Ramos (cell line): ENCODE measurements around the gene TRAP1.

Experiments
- in situ Hi-C: fragments of 300-500 bp; cut with MboI; formaldehyde crosslinking; loops from one replicate; pipeline ENCODE4 v1.14.3; 2022; ENCODE audit warnings: low sequenced_read_pairs; ENCODE audit not compliant: unreplicated experiment

The TRAP1 gene

DNA sequence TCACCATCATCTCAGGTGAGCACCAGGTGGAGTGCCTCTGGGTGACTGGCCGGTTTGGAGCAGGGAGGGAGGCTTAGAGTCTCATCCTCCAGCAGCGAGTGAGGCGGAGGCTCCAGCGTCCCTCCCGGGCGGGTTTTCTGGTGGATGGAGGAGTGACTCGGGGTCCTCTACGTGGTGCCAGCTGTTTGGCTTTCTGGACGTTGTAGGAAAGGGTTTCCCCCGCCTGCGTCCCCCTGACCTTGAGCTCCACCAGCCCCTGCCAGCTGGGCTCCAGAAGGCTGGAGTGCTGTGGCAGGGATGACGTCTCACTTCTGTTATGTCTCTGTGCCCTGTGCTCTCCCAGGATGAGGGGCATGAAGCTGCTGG, 62.3 kb downstream of the TRAP1 start:
- in situ Hi-C loops, result no loop called here

DNA sequence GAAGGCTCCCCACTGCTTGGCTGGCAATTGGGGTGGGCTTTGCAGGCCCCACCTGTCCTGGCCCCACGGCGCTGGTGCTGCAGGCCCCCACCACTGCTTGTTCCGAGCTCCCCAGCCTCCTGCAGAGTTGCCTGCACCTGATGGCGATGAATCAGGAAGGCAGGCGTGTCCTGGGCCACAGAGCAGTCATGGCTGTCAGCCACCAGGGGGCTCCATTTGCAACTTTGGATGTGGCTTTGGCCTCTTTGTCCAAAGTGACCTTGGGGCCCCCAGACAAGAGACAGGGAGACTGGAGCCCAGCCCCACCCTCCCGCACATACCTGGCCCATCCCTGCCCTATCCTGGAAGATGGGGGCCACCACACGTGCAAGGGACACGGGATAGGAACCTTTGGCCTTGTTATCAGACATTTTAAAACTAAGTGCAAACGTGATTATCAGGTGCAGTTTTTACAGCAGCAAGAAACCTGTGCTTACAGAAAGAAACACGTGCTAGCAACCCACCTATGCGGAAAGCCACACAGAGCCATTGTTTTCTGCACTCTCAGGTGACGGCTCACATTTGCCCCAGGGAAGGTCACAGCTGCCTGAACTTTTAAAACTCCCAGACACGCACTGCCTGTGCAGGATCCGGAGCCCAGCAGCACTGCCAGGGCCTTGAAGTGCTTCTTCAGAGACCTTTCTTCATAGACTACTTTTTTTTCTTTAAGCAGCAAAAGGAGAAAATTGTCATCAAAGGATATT, 62.9 kb downstream of the TRAP1 start, which contains the start of gene DNASE1:
DNASE1 (plus strand) TSS at position 443 of the 743 bp plus-strand sequence. CDS start 683 bp downstream, outside the sequence.
- in situ Hi-C loops, result no loop called here

DNA sequence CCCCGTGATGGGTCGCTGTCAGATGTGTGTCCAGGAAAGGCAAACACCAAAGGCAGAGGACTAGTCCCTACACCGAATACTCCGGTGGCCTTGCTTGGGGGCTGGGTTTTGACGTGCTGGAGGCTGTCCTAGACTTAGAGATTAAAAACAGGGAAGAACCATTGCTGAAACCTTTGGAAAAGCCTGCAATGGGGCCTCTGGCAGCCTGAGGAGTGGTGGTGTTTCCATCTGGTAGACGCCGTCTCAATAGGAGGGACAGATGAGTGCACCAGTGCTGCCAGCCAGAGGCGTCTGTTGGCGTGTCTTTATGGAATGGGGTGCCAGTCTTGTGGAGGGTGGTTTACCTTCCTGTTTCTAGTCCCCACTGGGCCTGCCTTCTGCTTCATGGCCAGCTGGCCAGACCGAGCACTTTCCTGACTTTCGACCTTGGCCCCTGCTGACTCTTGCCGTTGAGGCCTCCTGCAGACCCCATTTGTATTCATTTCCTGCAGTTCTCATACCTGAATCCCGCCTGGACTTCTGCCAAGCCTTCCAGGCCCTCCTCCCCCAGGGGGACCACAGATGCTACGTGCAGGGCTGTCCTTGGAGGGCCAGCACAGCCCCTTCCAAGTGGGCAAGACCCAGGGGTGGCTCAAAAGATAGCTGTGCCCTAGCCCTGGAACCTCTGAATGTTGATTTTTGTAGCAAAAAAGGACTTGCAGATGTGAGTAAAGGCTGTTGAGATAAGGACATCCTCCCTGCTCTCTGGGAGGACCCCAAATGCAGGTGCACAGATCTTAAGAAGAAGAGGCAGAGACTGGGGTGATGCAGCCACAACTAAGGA, 64.7 kb downstream of the TRAP1 start:
- in situ Hi-C loops, result no loop called here

DNA sequence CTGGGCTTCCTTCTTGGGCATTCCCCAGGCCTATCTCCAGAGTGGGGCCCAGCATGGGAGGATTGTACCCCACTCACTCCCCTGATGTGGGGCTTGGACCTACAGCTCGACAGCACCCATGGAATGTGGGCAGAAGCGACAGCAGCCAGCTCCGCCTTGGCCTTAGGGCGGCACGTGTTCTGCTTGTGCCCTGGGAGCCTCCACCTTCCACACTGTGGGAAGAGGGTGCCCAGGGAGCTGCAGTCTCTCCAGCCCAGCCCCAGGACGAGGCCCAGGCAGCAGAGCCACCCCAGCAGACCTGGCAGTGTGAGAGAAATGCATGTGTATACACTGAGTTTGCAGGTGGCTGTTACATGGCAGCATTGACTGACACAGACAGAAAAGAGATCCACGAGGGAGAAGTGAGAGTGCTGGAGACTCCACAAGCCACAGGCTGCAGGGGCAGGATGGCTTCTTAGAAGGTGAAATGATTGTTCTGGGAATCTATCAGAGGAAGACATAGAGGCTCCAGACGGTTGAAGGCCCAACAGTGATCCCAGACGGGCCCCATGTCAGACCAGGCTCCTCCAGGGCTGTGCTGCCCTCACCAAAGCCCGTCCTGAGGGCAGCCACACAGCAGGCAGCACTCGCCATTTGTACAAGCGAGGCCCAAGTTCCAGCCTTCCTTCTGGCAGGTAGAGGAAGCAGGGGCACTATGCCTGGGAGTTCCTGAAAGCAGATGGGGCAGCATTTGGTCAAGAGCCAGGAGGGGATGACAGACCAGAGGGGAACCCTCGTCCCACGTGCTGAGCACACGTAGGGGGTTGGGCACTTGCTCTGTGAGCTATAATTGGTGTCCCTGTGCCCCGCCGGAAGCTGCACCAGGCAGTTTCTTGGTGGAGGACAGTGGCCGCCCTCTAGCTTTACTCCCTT, 65.6 kb downstream of the TRAP1 start:
- in situ Hi-C loops, result no loop called here

- in situ Hi-C loops, result no loop called here
Observed at GRCh38 chr16:3650631-3651265, 66.6 kb downstream of the TRAP1 start.

GRCh38 chr16:3646348-3646920, 70.9 kb downstream of the TRAP1 start:
- in situ Hi-C loops, result no loop called here

- in situ Hi-C loops, result no loop called here
Observed at GRCh38 chr16:3645504-3646347, 71.6 kb downstream of the TRAP1 start.

GRCh38 chr16:3645108-3645503, 72.2 kb downstream of the TRAP1 start:
- in situ Hi-C loops, result no loop called here

DNA sequence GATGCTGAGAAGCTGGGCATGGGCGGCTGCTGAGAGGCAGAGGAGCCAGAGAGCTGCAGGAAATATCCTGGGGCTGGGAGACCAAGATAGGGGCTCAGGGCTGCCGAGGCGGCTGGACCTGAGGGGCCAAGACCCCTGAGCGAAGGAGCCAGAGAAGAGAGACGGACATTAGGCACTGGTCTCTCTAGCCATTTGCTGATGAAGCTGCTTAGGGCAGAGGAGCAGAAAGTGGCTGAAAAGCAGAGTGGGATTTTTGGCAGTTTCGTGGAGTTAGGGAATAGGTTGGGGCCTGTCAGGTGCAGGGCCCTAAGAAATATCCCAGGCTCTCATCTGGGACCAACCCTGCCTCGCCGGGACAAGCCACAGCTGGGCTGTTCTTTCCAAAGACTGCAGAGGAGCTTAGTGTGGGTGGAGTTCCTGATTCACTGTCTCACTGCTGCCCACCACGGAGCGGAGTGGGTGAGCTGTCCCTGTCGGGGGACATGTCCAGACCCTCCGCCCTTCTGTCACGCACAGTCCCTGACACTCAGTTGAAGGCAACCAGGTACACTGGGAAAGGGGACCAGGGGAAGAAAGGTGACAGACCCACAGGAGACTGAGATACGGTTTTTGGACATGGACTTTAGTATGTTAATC, 74.1 kb downstream of the TRAP1 start:
- in situ Hi-C loops, result no loop called here

GRCh38 chr16:3642397-3643094, 74.8 kb downstream of the TRAP1 start:
- in situ Hi-C loops, result no loop called here

DNA sequence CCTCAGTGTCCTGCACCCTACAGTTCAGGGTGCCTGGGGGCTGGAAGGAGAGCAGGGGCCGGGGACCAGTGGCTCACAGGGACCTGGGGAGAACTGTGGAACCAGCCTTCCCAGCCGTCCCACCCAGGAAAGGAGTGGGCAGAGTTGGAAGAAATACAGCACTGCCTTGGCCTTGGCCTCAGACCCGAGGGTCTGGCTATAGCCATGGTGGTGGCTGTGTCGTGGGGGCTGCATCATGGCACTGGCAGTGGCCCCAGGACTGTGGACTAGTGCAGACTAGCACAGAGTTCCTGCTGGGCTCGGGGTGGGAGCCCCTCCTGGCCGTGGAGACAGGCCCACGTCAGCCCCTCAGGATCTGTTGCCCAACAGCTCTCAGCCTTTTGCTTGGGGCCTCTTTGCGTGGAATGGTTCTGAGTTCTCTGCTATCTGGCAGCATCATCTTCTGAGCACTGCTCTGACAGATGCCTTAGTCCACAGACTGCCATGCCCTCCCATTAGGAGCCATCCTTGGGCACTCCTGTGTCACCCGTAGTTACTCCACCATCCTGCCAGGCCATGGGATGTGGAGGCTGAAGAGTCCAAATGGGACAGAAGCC, 75.4 kb downstream of the TRAP1 start:
- in situ Hi-C loops, result no loop called here

DNA sequence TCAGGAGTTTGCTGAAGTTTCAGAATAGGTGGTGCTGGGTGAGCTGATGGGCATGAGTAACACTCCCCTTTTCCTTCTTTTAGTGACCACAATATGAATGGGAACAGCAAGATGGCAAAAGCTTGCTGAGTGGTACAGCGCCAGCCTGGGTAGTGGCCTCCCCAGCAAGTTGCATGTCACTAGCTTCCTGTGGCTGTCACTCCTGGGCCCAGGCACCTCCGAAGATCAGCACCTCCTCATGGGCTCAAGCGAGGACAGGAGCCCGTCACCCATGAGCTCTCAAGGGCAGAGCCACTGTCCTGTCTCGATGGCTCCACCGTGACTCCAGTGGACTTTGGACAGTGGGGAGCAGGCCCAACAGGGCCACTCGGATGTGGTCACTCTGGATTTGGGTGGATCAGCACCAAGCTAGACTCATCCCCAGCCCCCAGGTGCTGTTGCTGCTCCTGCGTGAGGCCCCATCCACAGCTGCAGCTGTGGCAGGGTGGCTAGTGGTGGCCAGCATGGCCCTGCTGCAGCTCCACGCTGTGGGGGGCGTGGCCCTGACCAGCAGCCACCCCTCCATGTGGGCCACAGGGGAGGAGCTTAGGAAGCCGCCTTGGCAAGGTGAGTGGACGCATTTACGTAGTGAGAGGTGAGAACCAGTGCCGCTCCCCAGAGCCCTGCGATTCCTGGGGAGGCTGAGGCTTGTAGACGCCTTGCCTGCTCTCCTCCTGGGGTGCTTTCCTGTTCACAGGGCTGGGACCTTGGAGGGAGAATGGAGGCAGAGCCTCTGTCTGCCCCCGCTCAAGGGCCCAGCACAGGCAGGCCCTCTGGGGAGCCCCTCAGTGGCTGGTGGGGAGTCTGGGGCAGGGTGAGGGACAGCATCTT, 76.5 kb downstream of the TRAP1 start:
- in situ Hi-C loops, result no loop called here

DNA sequence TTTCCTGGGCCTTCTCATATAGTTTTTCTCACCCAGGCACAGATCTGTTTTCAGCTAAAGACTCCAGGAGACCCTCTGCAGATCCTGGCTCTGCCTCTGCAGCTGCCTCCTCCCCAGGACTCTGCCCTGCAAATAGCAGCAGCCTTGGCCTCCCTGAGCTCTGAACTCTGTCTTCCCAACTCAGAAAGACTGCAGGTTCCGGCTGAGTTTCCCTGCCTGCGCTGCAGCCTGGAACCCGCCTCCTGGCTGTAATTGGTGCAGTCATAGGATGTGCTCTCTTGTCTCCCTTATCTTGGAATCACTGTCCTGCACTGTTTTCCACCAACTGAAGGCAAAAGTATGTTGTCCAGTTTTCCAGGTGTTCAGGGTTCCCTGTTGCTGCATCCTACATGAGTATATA, 77.1 kb downstream of the TRAP1 start:
- in situ Hi-C loops, result no loop called here

- in situ Hi-C loops, result no loop called here
Observed at GRCh38 chr16:3638916-3639644, 78.2 kb downstream of the TRAP1 start.

- in situ Hi-C loops, result no loop called here
Observed at GRCh38 chr16:3637371-3637923, 79.9 kb downstream of the TRAP1 start.
